Suprapubic skin (tissue), 4 donors: ENCODE measurements around the gene ZC3H7B.

ENCODE experiments used
- EP300 ChIP-seq: sonication (generic); formaldehyde crosslinking; IDR thresholded peaks from one replicate; pipeline ENCODE4 v1.6.1; 2017; ENCODE audit warnings: antibody characterized with exemption
- POLR2AphosphoS5 ChIP-seq, 3 donors: sonication (generic); formaldehyde crosslinking; IDR thresholded peaks; one replicate each; pipeline ENCODE4 v1.6.1; 2017; ENCODE audit warnings: antibody characterized with exemption in 3 of 3
- TF ChIP-seq, protein P1 (sequence below), 2 donors: fragments of 200-600 bp in 1 of 2; fragments of 450-650 bp in 1 of 2; sonication (generic) in 1 of 2; IDR thresholded peaks; one replicate each; pipeline ENCODE4 v1.5.1; 2016 to 2019; ENCODE audit warnings: antibody characterized with exemption in 2 of 2, mild to moderate bottlenecking in 1 of 2, moderate library complexity in 1 of 2

DNA sequence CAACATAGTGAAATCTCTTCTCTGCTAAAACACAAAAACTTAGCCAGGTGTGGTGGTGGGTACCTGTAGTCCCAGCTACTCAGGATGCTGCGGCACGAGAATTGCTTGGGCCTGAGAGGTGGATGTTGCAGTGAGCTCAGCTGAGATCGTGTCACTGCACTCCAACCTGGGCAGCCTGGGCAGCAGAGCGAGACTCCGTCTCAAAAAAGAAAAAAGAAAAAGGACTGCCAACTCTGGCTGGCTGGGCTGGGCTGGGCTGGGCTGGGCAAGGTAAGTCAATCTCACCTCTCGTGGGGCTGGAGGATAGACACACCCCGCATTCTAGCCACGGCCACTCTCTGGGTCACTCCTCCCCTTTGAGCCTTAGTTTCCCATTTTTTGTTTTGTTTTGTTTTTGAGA, 107.3 kb downstream of the ZC3H7B start:
- TF ChIP-seq, protein P1, sequence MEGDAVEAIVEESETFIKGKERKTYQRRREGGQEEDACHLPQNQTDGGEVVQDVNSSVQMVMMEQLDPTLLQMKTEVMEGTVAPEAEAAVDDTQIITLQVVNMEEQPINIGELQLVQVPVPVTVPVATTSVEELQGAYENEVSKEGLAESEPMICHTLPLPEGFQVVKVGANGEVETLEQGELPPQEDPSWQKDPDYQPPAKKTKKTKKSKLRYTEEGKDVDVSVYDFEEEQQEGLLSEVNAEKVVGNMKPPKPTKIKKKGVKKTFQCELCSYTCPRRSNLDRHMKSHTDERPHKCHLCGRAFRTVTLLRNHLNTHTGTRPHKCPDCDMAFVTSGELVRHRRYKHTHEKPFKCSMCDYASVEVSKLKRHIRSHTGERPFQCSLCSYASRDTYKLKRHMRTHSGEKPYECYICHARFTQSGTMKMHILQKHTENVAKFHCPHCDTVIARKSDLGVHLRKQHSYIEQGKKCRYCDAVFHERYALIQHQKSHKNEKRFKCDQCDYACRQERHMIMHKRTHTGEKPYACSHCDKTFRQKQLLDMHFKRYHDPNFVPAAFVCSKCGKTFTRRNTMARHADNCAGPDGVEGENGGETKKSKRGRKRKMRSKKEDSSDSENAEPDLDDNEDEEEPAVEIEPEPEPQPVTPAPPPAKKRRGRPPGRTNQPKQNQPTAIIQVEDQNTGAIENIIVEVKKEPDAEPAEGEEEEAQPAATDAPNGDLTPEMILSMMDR (IDR thresholded peaks at IDR 0.05) = no peak
- no peak for TF ChIP-seq POLR2AphosphoS5 (IDR thresholded peaks at IDR 0.05)
- TF ChIP-seq EP300 = no peak
